NCI-H2196 (cell line): Measurements from ENCODE around the gene PASK.

Source experiments
- DNase-seq: peaks from one replicate; lab custom pipeline; 2025; ENCODE audit not compliant: unreplicated experiment; lab: John Stamatoyannopoulos, UW

PASK gene

DNA sequence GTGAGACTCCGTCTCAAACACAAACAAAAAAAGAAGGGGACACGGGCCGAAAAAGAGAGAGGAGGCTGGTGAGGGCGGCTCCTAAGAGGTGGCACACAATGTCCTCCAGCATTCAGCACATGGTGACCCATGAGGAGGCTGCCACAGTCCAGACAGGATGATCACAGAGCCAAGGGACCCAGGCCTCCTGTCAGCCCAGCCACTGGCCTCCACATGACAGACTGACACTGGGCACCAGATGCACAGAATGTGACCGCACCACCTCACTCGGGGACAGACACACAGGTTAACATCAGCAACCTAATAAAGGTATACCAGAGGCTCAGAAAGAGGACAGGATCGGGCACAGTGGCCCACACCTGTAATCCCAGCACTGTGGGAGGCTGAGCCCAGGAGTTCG, 21.0 kb downstream of the PASK start:
- DNase-seq: no peak

DNA sequence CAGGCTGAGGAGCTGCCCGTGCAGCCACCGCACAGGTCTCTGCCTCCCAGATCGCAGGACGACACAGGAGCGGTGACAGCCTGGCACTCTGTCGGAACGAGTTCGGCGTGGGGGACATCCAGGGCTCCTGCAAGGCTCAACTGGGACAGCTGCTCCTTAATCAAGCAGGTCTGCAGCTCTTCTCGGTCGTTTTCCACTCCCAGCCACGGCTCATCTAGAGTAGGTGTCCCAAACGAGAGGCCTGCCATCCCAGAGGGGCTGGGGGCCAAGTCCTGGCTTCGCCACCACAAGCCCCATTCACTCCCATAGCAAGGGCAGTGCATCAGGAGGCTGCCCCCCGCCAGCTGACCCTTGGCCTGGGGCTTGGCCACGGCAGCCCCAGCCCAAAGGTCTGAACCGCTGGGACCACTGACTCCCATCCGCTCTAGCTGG, 22.5 kb downstream of the PASK start:
- DNase-seq: no peak

DNA sequence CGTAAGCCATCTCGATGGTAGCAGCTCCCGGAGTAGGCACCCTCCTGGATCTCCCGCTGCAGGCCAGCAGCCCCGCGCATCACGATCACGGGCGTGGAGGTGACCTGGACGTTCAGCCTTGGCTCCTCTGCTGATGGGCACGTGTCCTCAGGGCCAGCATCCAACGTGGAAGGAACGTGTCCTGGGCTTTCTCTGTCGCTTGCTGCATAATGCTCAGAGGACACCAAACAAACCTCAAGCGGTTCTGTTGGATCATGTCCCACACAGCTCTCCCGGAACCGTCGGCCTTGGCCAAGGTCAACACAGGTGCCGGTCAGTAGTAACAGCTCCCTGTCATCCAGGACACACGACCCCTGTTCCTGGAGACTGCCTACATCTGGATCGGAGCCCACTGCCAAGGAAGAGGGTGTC, 23.1 kb downstream of the PASK start:
- DNase-seq: no peak

DNA sequence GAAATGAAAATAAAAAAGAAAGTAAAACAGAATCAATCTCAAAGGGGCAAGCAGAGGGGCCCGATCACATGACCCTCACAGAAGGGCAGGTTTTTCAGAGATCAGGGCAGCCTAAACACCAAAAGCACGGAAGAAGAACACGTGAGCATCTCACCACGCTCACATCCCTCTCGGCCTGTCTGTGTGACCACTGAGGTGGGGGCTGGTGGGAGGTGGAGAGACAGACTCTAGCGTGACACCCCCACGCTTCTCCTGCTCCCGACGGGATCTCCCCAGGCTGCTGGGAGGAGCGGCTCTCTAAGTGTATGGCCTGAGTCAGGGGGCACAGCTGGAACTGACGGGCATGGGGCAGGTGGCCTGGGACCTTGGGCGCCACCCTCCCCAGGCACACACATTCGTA, 23.6 kb downstream of the PASK start:
- DNase-seq: no peak

DNA sequence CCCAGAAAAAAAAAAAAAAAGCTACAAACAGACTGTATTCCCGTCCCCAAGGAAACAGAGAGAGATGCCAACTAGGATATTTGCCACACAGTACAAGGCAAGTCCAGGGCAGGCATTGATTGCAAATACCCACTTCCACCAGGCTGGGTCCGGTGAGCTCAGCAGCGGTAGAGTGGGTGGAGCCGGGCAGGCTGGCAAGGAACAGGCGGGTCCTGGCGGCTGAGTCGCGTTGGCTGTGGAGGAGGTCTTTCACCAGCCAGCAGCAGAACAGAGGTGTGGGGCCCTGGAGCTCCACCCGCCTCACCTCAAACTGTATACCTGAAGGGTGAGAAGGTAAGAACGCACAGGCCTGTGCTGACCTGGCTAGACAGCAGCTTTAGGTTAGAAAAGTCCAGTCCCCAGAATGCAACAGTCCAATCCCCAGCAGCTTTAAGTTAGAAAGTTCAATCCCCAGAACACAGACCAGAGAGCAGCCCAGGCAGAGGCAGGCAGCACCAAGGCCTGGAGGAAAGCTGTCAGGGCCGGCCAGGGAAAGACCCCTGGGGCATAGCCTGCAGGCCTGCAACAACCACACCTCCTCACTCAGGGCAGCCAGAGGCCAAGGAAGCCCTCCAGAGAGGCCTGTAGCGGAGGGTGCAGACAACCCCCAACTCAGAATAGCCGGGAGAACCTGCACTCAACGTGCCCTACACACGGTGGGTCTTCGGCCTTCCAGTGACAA, 25.3 kb downstream of the PASK start:
- DNase-seq: no peak

DNA sequence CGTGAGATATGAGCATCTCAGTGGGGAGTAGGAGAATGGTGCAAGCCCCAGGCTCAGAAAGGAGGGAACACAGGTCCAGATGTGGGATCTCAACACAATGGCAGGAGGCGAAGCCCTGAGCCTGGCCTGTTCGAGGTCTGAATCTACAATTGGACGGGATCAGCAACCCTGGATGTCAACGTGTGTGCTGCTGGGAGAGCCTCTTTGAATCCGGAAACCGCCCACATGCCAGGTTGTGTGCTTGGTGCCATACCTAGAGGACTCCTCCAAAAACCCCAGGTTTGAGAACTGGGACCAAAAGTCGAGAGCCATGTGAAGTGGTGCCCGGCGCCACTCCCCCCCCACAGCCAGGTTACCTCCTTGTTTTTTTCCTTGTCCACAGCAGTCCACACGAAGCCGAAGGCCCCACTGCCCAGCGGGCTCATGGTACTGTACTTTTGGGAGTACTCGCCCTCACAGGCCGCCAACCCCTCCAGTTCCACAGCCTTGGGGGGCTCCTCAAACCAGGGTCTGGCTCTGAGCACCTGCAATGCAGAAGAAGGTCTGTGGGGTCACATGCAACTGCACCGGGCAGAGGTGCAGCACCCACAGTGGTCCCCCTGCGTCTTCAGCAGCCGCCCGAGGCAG, 26.8 kb downstream of the PASK start:
- DNase-seq: no peak

DNA sequence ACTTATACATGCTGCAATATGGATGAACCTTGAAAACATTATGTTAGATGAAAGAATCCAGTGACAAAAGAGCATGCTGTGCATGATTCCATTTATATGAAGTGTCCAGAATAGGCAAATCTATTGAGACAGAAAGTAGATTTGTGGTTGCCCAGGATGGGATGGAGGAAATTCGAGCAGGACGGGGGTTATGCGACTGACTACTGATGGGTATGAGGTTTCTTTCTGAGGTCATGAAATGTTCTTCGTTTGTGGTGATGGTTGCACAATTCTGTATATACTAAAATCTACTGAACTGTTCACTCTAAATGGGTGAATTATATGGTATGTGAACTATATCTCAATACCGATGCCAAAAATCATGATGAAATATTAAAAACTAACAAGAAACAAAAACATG, 28.3 kb downstream of the PASK start:
- DNase-seq: no peak

DNA sequence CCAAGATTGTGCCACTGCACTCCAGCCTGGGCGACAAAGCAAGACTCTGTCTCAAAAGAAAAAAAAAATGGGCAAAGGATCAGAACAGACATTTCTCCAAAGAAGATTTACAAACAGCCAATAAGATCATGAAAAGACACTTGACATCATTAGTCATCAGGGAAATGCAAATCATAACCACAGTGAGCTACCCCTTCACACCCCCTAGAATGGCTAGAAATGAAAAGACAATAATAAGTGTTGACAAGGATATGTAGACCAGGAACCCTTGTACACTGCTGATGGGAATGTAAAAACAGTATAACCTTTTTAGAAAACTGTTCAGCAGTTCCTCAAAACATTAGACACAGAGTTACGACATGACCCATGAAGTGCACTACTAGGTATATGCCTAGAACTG, 28.8 kb downstream of the PASK start:
- DNase-seq: no peak

DNA sequence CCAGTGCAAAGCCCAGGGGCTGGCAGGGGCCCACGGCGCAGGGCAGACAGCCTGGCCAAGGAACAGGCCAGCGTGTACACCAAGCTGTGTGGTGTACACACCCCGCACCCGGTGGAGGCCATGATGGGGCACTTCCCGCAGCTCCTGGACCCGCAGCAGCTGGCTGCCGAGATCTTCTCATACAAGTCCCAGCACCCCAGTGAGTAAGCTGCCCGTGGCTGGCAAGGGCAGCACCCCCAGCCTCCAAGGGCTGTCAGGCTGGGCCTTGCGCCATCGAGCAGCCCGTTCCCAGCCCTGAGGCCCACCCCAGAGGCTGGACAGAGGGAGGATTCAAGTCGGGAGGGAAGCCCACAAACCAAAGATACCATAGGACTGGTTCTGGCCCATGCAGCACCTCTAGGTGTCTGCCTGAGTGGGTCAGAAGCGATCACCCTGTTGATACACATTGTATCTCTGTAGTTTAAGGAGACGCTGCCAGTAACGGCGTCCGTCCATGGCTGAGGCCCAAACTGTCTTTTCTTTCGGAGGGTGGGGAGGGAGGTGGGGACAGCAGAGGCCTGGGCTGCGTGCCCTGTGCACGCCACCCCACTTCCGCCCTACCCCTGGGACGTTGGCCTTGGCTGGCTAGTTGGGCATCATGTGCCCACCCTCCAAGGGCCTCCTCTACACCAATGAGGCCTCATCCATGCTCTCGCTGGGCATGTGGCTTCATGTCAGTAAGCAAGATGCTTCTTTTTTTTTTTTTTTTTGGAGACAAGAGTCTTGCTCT, 30.4 kb downstream of the PASK start:
- no peak for DNase-seq

DNA sequence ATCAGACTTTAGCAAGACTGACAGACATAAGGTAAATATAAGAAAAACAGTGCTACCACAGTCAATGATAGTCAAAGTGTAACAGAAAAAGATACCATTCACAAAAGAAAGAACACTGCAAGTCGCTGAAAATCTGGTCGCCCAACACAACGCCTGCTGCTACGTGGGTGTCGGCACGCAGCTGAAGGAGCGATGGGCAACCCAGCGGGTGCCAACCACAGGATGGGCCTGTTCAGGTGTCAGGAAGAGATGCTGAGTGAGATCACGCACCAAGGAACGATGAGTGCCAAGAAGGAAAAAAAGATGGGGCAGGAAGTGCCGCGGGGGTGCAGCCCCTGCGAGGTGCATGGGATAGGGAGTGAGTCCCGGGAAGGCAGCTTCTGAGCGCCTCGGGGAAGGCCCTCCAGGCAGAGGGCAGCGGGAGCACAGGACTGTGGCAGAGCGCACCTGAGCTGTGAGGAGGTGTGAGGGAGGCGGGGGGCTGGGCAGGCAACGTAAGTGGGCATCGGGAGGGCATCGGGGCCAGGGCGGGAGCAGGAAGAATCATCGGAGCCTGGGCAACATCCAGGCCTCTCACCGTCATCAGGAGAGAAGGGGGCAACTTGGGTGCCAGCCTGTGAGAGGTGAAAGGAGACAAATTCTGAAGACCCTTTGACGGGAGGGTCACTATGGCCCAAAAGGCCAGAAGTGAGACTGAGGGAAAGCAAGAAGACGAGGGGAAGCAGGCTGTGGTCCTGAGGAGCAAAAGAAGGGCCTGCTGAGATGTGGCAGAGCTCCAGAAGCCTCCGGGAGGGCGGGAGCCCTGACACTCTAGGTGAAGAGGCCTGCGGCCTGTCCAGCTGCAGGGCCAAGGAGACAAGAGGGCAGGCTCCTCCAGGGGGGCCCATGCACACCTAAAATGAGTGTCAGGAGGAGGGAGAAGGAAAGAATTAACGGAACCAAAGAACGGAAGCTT, 32.4 kb downstream of the PASK start:
- DNase-seq: no peak

DNA sequence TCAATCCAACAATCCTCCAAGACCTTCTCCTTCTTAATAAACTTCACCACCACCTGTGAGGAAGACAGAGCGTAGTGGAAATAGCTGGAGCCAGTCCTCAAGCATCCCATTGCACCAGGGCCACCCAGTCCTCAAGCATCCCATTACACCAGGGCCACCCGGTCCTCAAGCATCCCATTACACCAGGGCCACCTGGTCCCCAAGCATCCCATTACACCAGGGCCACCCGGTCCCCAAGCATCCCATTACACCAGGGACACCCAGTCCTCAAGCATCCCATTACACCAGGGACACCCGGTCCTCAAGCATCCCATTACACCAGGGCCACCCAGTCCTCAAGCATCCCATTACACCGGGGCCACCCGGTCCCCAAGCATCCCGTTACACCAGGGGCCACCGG, 33.9 kb downstream of the PASK start:
- DNase-seq: no peak

DNA sequence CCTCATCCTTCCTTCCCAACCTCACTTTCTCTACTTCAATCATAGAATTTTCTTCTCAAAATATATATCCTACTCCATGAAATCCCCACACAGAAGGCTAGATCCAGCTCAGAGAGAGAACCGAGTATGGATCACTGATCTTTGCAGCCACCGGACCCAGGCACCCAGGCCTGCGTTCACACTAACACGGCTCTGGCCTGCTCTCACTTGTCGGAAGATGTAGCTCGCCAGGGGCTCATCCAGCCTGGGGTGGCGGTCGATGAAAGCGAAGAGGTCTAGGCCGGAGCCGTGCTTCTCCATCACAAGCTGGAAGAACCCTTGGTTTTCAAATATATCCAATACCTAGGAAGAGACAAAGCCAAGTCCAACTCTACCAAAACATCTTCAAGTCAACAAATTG, 34.4 kb downstream of the PASK start:
- DNase-seq: no peak

DNA sequence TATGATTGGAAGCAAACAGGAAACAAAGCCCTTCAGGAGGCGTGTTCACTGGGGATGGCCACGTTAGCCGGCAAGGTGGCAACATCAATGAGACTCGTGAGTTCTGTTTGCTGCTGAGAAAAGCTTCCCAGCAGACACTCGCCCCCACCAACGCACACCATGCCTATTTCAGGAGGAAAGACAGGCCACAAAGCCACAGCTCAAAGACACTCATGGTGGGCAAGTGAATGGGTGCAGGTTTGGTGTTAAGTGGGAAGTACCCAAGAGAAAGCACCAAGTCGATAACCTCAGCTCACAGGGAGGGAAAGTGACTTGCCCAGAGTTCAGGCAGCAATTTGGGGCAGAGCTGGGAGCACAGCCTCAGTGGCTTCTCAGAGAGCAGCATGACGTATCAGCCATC, 36.7 kb downstream of the PASK start:
- DNase-seq: no peak

DNA sequence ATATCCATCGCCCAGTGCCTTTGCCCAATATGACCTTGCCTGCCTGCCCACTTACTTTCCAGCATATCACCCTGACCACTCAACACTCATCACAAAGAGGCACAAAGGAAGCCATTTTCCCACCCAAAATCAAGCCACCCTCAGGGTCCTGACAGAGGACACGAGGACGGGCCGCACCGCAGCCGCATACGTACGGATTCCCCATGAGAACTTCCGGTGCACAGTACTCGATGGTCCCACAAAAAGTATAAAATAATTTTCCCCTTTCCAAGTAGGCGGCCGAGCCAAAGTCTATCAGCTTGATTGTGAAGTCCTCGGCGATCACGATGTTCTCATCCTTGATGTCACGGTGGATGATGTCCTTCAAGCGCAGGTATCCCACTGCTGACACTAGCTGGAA, 37.2 kb downstream of the PASK start:
- no peak for DNase-seq

DNA sequence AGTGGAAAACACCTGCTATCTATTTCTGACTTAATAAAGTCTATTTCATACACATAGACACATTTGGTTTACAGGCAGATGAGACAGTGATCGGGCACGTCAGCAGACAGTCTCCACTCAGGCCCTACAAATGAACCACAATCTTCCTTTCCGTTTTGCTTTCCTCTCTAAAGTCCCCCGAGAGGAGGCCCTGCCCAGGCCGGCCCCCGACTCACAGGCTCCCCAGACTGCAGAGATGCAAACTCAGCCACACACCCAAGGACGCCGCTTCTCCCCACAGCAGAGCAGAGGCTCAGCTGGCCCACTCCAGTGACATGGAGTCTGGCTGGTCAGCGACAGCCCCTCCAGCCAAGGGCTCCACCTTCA, 37.8 kb downstream of the PASK start:
- no peak for DNase-seq

DNA sequence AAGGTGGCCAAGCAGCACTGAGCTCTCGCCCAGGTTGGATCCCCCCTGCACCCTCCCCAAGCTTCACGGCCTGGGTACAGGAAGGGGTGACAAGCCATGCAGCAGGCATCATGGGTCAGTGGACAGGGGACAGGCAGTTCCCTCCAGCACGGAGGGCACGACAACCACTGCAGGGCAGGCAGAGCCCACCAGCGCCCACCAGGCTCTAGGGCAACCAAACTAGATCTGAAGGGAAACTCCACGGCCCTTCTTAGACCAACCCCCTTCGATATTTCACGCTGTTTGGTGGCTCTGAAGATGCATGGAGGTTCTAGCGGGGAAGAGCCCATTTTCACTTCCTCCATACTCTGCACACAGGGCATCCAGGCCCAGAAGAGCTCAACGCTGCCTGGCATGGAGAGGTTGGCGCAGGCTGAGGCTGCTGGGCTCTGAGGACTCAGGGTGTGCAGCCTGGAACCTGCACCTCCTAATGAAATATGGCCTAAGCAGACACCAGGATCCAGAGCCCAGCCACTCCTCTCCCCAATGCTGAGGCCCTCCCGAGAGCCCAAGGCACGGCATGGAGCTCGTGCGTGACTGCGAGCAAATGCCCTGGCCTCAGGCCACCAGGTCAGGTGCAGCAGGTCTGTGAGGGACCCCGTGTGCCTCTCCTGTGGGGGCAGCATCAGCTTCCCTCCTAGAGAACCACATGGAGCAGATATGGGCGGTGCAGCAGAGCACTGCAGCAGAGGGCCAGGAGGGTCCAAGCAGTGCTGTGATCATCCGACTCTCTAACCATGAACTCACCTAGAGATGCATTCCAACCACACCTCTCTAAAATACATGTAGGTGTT, 38.4 kb downstream of the PASK start:
- no peak for DNase-seq

DNA sequence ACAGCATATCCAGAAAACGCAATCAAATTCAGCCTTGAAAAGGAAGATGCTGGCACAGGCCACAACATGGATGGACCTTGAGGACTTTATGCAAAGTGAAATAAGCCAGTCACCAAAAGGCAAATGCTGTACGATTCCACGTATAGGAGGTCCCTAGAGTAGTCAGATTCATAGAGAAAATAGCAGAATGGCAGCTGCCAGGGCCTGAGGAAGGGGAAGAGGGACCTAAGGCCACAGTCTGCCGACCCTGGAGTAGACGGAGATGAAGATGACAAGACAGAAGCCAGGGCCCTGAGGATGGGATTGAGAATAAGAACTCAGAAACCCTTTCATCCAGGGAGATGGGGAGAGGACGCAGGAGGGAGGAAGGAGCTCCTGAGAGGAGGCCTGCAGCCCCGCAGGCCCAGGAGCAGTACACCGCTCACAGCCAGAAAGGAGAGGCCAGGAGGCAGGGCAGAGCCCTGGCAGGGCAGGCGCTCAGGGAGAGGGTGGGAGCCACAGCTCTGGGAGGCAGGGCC, 39.1 kb downstream of the PASK start:
- no peak for DNase-seq

DNA sequence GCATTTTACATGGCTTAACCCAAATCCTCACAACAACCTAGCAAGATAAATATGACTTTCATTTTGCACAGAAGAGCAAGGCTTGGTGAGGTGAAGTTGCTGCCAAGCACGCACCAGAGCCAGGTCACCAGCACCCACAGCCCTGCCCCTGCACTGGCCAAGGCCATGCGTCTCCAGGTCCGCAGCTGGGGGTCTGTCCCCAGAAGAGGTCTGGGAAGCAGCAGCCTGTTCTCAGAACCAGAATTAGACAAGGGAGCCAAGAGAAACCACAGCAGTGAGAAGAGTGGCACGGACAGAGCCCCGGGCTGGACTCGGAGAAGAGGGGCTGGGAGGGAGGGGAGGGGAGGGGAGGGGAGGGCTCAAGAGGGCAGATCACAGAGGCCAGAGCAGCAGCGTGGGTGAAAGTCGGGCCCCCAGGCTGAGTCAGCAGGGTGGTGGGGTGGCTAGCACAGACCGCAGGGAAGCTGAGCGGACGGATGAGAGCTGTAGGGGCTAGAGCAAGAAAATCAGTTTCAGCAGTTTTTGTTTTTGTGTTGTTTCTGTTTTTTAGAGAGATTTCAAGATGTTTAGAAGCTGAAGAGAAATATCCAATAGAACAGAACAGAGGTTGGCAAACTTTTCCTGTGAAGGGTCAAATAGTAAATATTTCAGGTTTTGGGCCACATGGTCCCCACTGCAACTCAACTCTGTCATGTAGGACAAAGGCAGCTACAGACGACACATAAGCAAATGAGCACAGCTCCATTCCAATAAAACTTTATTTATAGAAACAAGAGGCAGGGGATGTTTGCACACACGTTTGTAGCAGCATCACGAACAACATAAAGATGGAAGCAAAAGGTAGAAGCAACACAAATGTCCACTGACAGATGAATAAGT, 39.8 kb downstream of the PASK start:
- no peak for DNase-seq
